ENCODE results near the gene PHF3.

DNA sequence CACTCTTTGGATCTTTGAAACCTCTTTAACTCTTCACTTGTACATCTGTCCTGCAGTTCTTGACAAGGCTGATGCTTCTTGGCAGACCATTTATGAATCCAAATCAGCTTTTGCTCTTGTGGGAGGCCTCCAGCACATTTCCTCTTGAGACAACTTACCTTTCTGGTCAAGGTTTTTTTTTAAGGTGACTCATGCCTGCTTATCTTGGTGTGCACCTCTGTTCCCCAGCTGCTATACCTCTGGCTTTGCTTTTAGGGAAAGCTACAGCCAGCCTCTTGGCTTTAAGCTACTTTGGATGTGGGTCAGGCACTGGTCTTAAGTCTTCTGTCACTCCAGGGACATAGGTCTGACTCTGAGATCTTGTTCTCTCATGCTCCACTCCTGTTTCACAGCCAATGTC, 106.5 kb downstream of the PHF3 start:
- TF ChIP-seq, protein P1, sequence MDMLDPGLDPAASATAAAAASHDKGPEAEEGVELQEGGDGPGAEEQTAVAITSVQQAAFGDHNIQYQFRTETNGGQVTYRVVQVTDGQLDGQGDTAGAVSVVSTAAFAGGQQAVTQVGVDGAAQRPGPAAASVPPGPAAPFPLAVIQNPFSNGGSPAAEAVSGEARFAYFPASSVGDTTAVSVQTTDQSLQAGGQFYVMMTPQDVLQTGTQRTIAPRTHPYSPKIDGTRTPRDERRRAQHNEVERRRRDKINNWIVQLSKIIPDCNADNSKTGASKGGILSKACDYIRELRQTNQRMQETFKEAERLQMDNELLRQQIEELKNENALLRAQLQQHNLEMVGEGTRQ (CRISPR knock-in tag; IDR thresholded peaks at IDR 0.05): no peak
- TF ChIP-seq, protein P2, sequence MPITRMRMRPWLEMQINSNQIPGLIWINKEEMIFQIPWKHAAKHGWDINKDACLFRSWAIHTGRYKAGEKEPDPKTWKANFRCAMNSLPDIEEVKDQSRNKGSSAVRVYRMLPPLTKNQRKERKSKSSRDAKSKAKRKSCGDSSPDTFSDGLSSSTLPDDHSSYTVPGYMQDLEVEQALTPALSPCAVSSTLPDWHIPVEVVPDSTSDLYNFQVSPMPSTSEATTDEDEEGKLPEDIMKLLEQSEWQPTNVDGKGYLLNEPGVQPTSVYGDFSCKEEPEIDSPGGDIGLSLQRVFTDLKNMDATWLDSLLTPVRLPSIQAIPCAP (CRISPR knock-in tag; IDR thresholded peaks at IDR 0.05): no peak
- TF ChIP-seq, protein P3, sequence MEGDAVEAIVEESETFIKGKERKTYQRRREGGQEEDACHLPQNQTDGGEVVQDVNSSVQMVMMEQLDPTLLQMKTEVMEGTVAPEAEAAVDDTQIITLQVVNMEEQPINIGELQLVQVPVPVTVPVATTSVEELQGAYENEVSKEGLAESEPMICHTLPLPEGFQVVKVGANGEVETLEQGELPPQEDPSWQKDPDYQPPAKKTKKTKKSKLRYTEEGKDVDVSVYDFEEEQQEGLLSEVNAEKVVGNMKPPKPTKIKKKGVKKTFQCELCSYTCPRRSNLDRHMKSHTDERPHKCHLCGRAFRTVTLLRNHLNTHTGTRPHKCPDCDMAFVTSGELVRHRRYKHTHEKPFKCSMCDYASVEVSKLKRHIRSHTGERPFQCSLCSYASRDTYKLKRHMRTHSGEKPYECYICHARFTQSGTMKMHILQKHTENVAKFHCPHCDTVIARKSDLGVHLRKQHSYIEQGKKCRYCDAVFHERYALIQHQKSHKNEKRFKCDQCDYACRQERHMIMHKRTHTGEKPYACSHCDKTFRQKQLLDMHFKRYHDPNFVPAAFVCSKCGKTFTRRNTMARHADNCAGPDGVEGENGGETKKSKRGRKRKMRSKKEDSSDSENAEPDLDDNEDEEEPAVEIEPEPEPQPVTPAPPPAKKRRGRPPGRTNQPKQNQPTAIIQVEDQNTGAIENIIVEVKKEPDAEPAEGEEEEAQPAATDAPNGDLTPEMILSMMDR (IDR thresholded peaks at IDR 0.05): no peak
- no peak for TF ChIP-seq FOXJ3 (CRISPR knock-in tag; IDR thresholded peaks at IDR 0.05; ENCODE audit: borderline replicate concordance)
- no peak for TF ChIP-seq ETV6 (CRISPR knock-in tag; IDR thresholded peaks at IDR 0.05)
- TF ChIP-seq JUN (CRISPR knock-in tag; IDR thresholded peaks at IDR 0.05): no peak
- no peak for TF ChIP-seq SP1 (CRISPR knock-in tag; conservative IDR thresholded peaks at IDR 0.05)
- TF ChIP-seq CREB1 (CRISPR knock-in tag; IDR thresholded peaks at IDR 0.05): no peak
- TF ChIP-seq, protein P4, sequence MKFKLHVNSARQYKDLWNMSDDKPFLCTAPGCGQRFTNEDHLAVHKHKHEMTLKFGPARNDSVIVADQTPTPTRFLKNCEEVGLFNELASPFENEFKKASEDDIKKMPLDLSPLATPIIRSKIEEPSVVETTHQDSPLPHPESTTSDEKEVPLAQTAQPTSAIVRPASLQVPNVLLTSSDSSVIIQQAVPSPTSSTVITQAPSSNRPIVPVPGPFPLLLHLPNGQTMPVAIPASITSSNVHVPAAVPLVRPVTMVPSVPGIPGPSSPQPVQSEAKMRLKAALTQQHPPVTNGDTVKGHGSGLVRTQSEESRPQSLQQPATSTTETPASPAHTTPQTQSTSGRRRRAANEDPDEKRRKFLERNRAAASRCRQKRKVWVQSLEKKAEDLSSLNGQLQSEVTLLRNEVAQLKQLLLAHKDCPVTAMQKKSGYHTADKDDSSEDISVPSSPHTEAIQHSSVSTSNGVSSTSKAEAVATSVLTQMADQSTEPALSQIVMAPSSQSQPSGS (CRISPR knock-in tag; IDR thresholded peaks at IDR 0.05; ENCODE audit: borderline replicate concordance, low read depth): no peak
- TF ChIP-seq, protein P5, sequence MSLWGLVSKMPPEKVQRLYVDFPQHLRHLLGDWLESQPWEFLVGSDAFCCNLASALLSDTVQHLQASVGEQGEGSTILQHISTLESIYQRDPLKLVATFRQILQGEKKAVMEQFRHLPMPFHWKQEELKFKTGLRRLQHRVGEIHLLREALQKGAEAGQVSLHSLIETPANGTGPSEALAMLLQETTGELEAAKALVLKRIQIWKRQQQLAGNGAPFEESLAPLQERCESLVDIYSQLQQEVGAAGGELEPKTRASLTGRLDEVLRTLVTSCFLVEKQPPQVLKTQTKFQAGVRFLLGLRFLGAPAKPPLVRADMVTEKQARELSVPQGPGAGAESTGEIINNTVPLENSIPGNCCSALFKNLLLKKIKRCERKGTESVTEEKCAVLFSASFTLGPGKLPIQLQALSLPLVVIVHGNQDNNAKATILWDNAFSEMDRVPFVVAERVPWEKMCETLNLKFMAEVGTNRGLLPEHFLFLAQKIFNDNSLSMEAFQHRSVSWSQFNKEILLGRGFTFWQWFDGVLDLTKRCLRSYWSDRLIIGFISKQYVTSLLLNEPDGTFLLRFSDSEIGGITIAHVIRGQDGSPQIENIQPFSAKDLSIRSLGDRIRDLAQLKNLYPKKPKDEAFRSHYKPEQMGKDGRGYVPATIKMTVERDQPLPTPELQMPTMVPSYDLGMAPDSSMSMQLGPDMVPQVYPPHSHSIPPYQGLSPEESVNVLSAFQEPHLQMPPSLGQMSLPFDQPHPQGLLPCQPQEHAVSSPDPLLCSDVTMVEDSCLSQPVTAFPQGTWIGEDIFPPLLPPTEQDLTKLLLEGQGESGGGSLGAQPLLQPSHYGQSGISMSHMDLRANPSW (CRISPR knock-in tag; conservative IDR thresholded peaks at IDR 0.05; ENCODE audit: low read depth): no peak
- TF ChIP-seq ZNF263 (CRISPR knock-in tag; IDR thresholded peaks at IDR 0.05; ENCODE audit: low read depth): no peak
- TF ChIP-seq, protein P6, sequence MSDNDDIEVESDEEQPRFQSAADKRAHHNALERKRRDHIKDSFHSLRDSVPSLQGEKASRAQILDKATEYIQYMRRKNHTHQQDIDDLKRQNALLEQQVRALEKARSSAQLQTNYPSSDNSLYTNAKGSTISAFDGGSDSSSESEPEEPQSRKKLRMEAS (CRISPR knock-in tag; IDR thresholded peaks at IDR 0.05): no peak
- TF ChIP-seq NFYB (CRISPR knock-in tag; conservative IDR thresholded peaks at IDR 0.05; ENCODE audit: low read depth): no peak
